Suprapubic skin (tissue), 3 donors: ENCODE data around the gene TPH1.

ENCODE experiments used
- CTCF ChIP-seq, 2 donors: fragments of 200-600 bp in 1 of 2; fragments of 450-650 bp in 1 of 2; sonication (generic) in 1 of 2; IDR thresholded peaks; one replicate each; pipeline ENCODE4 v1.5.1; 2016 to 2019; ENCODE audit warnings: antibody characterized with exemption in 2 of 2, mild to moderate bottlenecking in 1 of 2, moderate library complexity in 1 of 2
- POLR2A ChIP-seq, 2 donors: fragments of 450-650 bp; IDR thresholded peaks; one replicate each; pipeline ENCODE4 v1.6.1; 2017; ENCODE audit warnings: antibody characterized with exemption in 2 of 2, mild to moderate bottlenecking in 2 of 2, moderate library complexity in 2 of 2

GRCh38 chr11:18046116-18046777 lies at the start of gene TPH1:
- TF ChIP-seq CTCF (IDR thresholded peaks at IDR 0.05) (no peak), POLR2A (IDR thresholded peaks at IDR 0.05) (no peak)
